H1 (cell line): ENCODE results near the gene CCNI. TPM values are rescaled to one million over a fixed set of nuclear protein-coding genes. Genes with fewer than 3 reads are reported as not detected.

ENCODE experiments used
- BACH1 ChIP-seq: IDR thresholded peaks from 2 replicates; pipeline ENCODE4 v1.6.1; 2012; ENCODE audit warnings: low read length, improper control_type of control experiment
- CREB1 ChIP-seq: IDR thresholded peaks from 2 replicates; pipeline ENCODE4 v1.6.1; 2012; ENCODE audit warnings: inconsistent platforms
- FOSL1 ChIP-seq: IDR thresholded peaks from 2 replicates; pipeline ENCODE4 v1.6.1; 2011; ENCODE audit warnings: mild to moderate bottlenecking, low read depth, low read length, moderate library complexity; ENCODE audit not compliant: insufficient read depth
- HDAC6 ChIP-seq: IDR thresholded peaks from one replicate; pipeline ENCODE4 v1.7.1; 2012; ENCODE audit warnings: low read depth, mild to moderate bottlenecking, inconsistent platforms, low read length, moderate library complexity
- JUND ChIP-seq: IDR thresholded peaks from 2 replicates; pipeline ENCODE4 v1.6.1; 2011; ENCODE audit warnings: mild to moderate bottlenecking, improper control_type of control experiment, low read length
- RBBP5 ChIP-seq: IDR thresholded peaks from 2 replicates; pipeline ENCODE4 v1.7.1; 2012; ENCODE audit warnings: low read depth, mild to moderate bottlenecking, inconsistent platforms, low read length, moderate library complexity, borderline replicate concordance
- TAF7 ChIP-seq: optimal IDR thresholded peaks from 2 replicates; pipeline ENCODE3; 2011; ENCODE audit warnings: low read depth, mild to moderate bottlenecking, inconsistent platforms, low read length, moderate library complexity, borderline replicate concordance
- YY1 ChIP-seq: IDR thresholded peaks from 2 replicates; pipeline ENCODE4 v1.6.1; 2011; ENCODE audit warnings: low read depth, mild to moderate bottlenecking, low read length
- polyA plus RNA-seq, 7 experiments: library from polyadenylated mRNA; depleted of rRNA in 3 of 7; stranded (reverse) in 5 of 7; unstranded in 2 of 7; fragments of >200 nt in 5 of 7; fragments of 200-250 nt in 2 of 7; gene quantifications; 1 replicate in 5 of 7; 2 replicates in 1 of 7; 4 replicates in 1 of 7; pipeline versions ENCODE4 v1.2.1 to v1.2.3, GENCODE V29; 2011 to 2013; ENCODE audit warnings: missing spikeins in 2 of 7, mixed read lengths in 2 of 7
- total RNA-seq: library from RNA; stranded (reverse); fragmentation: NEBNext Ultra II Directional; extraction: Animal tissue kit (Norgen Biotek cat#: 25700); gene quantifications from 2 replicates; pipeline ENCODE4 v1.2.1, GENCODE V29; 2021
- TF ChIP-seq, protein P1 (sequence below): fragments of 300-600 bp; sonication (generic); IDR thresholded peaks from 2 replicates; pipeline ENCODE4 v1.7.1; 2012; ENCODE audit warnings: low read length, moderate library complexity, mild to moderate bottlenecking, inconsistent platforms; ENCODE audit not compliant: insufficient replicate concordance
- TF ChIP-seq, protein P2 (sequence below): IDR thresholded peaks from 2 replicates; pipeline ENCODE4 v1.6.1; 2012; ENCODE audit warnings: inconsistent platforms

The CCNI gene
- total and polyA plus RNA-seq, 2 of the 8 experiments (the other 6 are each of a cell fraction or from before 2014, with no cell fraction given): 97.8 to 234 TPM

DNA sequence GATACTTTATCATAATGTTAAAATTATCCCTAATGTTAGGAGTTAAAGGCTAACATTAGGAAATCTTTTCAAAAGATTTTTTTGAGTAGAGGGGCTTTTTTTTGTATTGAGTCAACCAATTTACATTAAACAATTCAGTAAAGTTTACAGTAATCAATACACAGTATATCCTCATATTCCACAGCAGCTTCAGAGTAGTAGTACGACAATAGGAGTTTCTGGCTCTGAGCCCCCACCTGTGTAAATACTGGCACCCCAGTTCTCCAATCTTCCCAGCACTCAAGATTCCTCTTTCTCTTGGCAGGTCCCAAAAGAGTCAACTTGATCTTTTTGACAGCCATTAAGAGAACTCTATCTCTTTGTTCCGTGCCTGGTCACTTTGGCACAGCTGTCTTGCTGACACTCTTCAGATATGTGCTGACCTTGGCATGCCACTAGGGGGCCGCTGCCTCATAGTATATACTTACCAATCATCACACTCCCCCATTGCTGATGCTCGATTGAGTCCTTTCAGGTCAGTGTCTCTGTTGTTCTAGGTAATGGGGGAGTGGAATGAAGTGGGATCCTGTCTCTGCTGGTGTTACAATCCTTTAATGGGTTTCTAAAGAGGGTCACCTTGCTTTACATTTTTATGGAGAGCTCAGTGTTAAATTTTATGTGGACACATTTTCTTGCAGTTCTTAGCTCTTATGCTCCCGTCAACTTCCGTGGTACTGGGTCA, 19.5 kb upstream of the CCNI start (continued):
- TF ChIP-seq, protein P1, sequence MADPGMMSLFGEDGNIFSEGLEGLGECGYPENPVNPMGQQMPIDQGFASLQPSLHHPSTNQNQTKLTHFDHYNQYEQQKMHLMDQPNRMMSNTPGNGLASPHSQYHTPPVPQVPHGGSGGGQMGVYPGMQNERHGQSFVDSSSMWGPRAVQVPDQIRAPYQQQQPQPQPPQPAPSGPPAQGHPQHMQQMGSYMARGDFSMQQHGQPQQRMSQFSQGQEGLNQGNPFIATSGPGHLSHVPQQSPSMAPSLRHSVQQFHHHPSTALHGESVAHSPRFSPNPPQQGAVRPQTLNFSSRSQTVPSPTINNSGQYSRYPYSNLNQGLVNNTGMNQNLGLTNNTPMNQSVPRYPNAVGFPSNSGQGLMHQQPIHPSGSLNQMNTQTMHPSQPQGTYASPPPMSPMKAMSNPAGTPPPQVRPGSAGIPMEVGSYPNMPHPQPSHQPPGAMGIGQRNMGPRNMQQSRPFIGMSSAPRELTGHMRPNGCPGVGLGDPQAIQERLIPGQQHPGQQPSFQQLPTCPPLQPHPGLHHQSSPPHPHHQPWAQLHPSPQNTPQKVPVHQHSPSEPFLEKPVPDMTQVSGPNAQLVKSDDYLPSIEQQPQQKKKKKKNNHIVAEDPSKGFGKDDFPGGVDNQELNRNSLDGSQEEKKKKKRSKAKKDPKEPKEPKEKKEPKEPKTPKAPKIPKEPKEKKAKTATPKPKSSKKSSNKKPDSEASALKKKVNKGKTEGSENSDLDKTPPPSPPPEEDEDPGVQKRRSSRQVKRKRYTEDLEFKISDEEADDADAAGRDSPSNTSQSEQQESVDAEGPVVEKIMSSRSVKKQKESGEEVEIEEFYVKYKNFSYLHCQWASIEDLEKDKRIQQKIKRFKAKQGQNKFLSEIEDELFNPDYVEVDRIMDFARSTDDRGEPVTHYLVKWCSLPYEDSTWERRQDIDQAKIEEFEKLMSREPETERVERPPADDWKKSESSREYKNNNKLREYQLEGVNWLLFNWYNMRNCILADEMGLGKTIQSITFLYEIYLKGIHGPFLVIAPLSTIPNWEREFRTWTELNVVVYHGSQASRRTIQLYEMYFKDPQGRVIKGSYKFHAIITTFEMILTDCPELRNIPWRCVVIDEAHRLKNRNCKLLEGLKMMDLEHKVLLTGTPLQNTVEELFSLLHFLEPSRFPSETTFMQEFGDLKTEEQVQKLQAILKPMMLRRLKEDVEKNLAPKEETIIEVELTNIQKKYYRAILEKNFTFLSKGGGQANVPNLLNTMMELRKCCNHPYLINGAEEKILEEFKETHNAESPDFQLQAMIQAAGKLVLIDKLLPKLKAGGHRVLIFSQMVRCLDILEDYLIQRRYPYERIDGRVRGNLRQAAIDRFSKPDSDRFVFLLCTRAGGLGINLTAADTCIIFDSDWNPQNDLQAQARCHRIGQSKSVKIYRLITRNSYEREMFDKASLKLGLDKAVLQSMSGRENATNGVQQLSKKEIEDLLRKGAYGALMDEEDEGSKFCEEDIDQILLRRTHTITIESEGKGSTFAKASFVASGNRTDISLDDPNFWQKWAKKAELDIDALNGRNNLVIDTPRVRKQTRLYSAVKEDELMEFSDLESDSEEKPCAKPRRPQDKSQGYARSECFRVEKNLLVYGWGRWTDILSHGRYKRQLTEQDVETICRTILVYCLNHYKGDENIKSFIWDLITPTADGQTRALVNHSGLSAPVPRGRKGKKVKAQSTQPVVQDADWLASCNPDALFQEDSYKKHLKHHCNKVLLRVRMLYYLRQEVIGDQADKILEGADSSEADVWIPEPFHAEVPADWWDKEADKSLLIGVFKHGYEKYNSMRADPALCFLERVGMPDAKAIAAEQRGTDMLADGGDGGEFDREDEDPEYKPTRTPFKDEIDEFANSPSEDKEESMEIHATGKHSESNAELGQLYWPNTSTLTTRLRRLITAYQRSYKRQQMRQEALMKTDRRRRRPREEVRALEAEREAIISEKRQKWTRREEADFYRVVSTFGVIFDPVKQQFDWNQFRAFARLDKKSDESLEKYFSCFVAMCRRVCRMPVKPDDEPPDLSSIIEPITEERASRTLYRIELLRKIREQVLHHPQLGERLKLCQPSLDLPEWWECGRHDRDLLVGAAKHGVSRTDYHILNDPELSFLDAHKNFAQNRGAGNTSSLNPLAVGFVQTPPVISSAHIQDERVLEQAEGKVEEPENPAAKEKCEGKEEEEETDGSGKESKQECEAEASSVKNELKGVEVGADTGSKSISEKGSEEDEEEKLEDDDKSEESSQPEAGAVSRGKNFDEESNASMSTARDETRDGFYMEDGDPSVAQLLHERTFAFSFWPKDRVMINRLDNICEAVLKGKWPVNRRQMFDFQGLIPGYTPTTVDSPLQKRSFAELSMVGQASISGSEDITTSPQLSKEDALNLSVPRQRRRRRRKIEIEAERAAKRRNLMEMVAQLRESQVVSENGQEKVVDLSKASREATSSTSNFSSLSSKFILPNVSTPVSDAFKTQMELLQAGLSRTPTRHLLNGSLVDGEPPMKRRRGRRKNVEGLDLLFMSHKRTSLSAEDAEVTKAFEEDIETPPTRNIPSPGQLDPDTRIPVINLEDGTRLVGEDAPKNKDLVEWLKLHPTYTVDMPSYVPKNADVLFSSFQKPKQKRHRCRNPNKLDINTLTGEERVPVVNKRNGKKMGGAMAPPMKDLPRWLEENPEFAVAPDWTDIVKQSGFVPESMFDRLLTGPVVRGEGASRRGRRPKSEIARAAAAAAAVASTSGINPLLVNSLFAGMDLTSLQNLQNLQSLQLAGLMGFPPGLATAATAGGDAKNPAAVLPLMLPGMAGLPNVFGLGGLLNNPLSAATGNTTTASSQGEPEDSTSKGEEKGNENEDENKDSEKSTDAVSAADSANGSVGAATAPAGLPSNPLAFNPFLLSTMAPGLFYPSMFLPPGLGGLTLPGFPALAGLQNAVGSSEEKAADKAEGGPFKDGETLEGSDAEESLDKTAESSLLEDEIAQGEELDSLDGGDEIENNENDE: no peak
- no peak for TF ChIP-seq FOSL1
- TF ChIP-seq, protein P2, sequence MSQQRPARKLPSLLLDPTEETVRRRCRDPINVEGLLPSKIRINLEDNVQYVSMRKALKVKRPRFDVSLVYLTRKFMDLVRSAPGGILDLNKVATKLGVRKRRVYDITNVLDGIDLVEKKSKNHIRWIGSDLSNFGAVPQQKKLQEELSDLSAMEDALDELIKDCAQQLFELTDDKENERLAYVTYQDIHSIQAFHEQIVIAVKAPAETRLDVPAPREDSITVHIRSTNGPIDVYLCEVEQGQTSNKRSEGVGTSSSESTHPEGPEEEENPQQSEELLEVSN: no peak
- no peak for TF ChIP-seq RBBP5
- no peak for TF ChIP-seq HDAC6
- TF ChIP-seq YY1: peak; percentile 73
- TF ChIP-seq BACH1: no peak
- 0 out of 2 replicates have a peak, but pooled peaks have one; percentile 48 for TF ChIP-seq CREB1
- no peak for TF ChIP-seq JUND
- no peak for TF ChIP-seq TAF7
